Measurements from ENCODE around the gene BAIAP2L1.
"Not testable (repeated sequence)": the region's sequence is repeated elsewhere in the genome, so short reads cannot be mapped to it uniquely, and the experiment has no call there.

Gene BAIAP2L1

DNA sequence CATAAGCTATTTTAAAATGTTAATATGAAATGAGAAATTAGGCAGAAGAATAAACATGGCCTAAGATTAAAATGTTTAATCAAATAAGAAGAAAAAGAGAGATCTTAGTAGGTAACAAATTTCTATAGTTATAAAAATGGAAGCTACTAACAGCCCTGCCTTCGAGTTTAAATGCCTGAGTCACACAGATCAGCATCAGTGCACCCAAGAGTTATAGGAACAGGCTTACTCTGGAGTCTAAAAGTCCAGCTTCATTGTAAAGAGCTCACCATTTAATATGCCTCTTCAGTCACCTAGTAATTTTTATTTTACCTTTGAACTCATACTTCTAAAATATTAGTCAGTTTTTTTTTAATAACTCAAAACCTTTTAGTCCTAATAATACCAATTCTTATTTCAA is 66.8 kb downstream of the BAIAP2L1 start:
- Mint-ChIP-seq H3K36me3 (peaks cover 2 to 11% of the 10 kb centered on the region in 2 donors), H3K27ac (no peak overlapping the region), H3K4me1 (no peaks in the 10 kb centered on the region), H3K4me3 (no peak overlapping the region), H3K27me3 (peaks cover 16 to 17% of the 10 kb centered on the region in 2 donors), H3K9me3 (peaks cover 7 to 13% of the 10 kb centered on the region in 2 donors)
- no peak for ATAC-seq (replicated peaks)
- DNase-seq: no peak

GRCh38 chr7:98330926-98331529 is 69.9 kb downstream of the BAIAP2L1 start:
- peaks cover 4 to 8% of the 10 kb centered on the region in 2 donors for H3K9me3 Mint-ChIP-seq
- DNase-seq (no peak), ATAC-seq (replicated peaks) (no peak)
- H3K27ac Mint-ChIP-seq: no peak overlapping the region
- H3K4me3 Mint-ChIP-seq: no peak overlapping the region
- H3K27me3 Mint-ChIP-seq: peaks cover 22 to 32% of the 10 kb centered on the region in 2 donors
- peaks cover 2 to 8% of the 10 kb centered on the region in 2 donors for H3K36me3 Mint-ChIP-seq
- H3K4me1 Mint-ChIP-seq: no peaks in the 10 kb centered on the region

GRCh38 chr7:98329791-98330373 is 71.0 kb downstream of the BAIAP2L1 start:
- Mint-ChIP-seq H3K36me3 (peaks cover 2 to 8% of the 10 kb centered on the region in 2 donors), H3K27me3 (peaks cover 14 to 27% of the 10 kb centered on the region in 2 donors), H3K4me3 (no peak overlapping the region), H3K4me1 (no peaks in the 10 kb centered on the region), H3K27ac (no peak overlapping the region), H3K9me3 (peaks cover 4 to 8% of the 10 kb centered on the region in 2 donors)
- no peak for DNase-seq
- no peak for ATAC-seq (replicated peaks)

GRCh38 chr7:98329100-98329790 is 71.6 kb downstream of the BAIAP2L1 start:
- Mint-ChIP-seq H3K27me3 (peaks cover 14 to 27% of the 10 kb centered on the region in 2 donors), H3K27ac (no peak overlapping the region)
- no peak for ATAC-seq (replicated peaks)

DNA sequence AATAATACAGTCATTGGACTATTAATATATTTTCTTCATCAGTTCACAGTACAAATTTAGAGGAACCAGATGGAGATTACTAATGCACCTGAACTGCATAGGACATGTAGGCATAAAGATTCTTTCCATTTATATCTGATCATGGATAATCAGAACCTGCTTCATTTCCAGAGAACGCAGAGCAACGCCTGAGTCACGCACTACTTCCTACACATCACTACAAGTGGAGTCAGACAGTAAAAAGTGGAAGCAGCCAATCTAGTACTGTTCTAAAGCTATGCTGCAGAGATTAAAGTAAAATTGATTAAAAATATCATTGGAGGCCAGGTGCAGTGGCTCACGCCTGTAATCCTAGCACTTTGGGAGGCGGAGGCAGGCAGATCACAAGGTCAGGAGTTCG is 76.1 kb downstream of the BAIAP2L1 start:
- DNase-seq (no peak), ATAC-seq (replicated peaks) (no peak)
- Mint-ChIP-seq H3K4me3 (no peak overlapping the region), H3K9me3 (no peaks in the 10 kb centered on the region), H3K27ac (no peak overlapping the region), H3K36me3 (peaks cover 0 to 2% of the 10 kb centered on the region in 2 donors), H3K4me1 (no peaks in the 10 kb centered on the region), H3K27me3 (peaks cover 22 to 58% of the 10 kb centered on the region in 2 donors)

More at GRCh38 chr7:98329100-98329790, 71.6 kb downstream of the BAIAP2L1 start:
- peaks cover 2 to 8% of the 10 kb centered on the region in 2 donors for H3K36me3 Mint-ChIP-seq
- H3K9me3 Mint-ChIP-seq: peaks cover 4 to 8% of the 10 kb centered on the region in 2 donors
- DNase-seq: no peak
- no peaks in the 10 kb centered on the region for H3K4me1 Mint-ChIP-seq
- H3K4me3 Mint-ChIP-seq: no peak overlapping the region

GRCh38 chr7:98323597-98324322 is 77.1 kb downstream of the BAIAP2L1 start:
- H3K9me3 Mint-ChIP-seq: no peaks in the 10 kb centered on the region
- DNase-seq (no peak), ATAC-seq (replicated peaks) (no peak)
- peaks cover 0 to 2% of the 10 kb centered on the region in 2 donors for H3K36me3 Mint-ChIP-seq
- peaks cover 19 to 48% of the 10 kb centered on the region in 2 donors for H3K27me3 Mint-ChIP-seq
- H3K4me3 Mint-ChIP-seq: no peak overlapping the region
- H3K4me1 Mint-ChIP-seq: no peaks in the 10 kb centered on the region
- no peak overlapping the region for H3K27ac Mint-ChIP-seq

GRCh38 chr7:98322331-98323270 is 78.3 kb downstream of the BAIAP2L1 start:
- H3K27me3 Mint-ChIP-seq: peaks cover 23 to 53% of the 10 kb centered on the region in 2 donors
- DNase-seq (no peak), ATAC-seq (replicated peaks) (no peak)
- H3K4me3 Mint-ChIP-seq: no peak overlapping the region
- no peaks in the 10 kb centered on the region for H3K9me3 Mint-ChIP-seq
- H3K36me3 Mint-ChIP-seq: peaks cover 5 to 6% of the 10 kb centered on the region in 2 donors
- H3K27ac Mint-ChIP-seq: peak overlapping the region; percentile 39
- peaks cover under 1 to 3% of the 10 kb centered on the region in 2 donors for H3K4me1 Mint-ChIP-seq

- Mint-ChIP-seq H3K36me3 (peaks cover 12 to 18% of the 10 kb centered on the region in 2 donors), H3K9me3 (peaks cover 0 to 2% of the 10 kb centered on the region in 2 donors), H3K4me3 (no peak overlapping the region), H3K27ac (no peak overlapping the region), H3K27me3 (peaks cover 35 to 59% of the 10 kb centered on the region in 2 donors), H3K4me1 (peaks cover 4 to 13% of the 10 kb centered on the region in 2 donors)
- no peak for ATAC-seq (replicated peaks)
- no peak for DNase-seq
These were observed 79.6 kb downstream of the BAIAP2L1 start for GRCh38 chr7:98321301-98321700.

DNA sequence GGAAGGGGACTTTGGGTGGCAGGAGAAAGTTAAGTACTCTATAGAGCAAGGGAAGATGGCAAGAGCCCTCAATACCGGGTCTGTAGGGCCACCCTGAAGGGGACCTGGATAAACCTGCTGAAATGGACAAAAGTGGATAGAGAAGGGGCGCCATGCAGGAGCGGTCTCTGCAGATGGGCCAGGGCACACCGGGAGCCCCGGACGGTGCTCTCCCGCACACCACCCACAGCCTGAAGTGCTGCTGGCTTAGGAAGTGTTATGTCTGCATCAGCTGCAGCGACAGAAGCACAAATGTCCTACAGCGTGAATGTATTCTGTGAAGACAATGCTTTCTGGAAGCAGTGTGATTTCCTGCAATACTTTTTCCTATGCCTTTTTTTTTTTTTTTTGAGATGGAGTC is 81.7 kb downstream of the BAIAP2L1 start:
- DNase-seq (no peak), ATAC-seq (replicated peaks) (no peak)
- H3K36me3 Mint-ChIP-seq: peaks cover 15 to 27% of the 10 kb centered on the region in 2 donors
- peaks cover 0 to 6% of the 10 kb centered on the region in 2 donors for H3K9me3 Mint-ChIP-seq
- no peak overlapping the region for H3K4me3 Mint-ChIP-seq
- peaks cover 41 to 62% of the 10 kb centered on the region in 2 donors for H3K27me3 Mint-ChIP-seq
- peaks cover 14 to 32% of the 10 kb centered on the region in 2 donors for H3K4me1 Mint-ChIP-seq
- H3K27ac Mint-ChIP-seq: no peak overlapping the region

DNA sequence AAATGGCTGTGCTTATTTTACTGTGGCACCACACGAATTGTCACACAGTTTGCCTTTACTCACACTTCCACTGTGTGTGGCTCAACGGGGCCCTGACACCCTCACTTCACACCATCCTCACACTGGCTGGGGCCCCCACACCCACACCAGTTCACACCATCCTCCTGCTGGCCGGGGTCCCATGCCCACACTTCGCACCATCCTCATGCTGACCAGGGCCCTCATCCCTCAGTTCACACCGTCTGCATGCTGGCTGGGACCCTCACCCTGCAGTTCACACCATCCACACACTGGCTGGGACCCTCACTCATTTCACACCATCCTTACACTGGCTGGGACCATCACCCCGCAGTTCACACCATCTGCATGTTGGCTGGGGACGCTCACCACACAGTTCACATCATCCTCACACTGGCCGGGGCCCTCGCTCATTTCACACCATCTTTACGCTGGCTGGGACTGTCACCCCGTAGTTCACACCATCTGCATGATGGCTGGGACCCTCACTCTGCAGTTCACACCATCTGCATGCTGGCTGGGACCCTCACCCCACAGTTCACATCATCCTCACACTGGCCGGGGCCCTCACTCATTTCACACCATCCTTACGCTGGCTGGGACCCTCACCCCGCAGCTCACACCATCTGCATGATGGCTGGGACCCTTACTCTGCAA is 83.4 kb downstream of the BAIAP2L1 start:
- ATAC-seq (replicated peaks) (no peak), DNase-seq (no peak)
- H3K27me3 Mint-ChIP-seq: peaks cover 33 to 48% of the 10 kb centered on the region in 2 donors
- no peak overlapping the region for H3K27ac Mint-ChIP-seq
- H3K36me3 Mint-ChIP-seq: peaks cover 14 to 27% of the 10 kb centered on the region in 2 donors
- no peak overlapping the region for H3K4me3 Mint-ChIP-seq
- peaks cover 0 to 6% of the 10 kb centered on the region in 2 donors for H3K9me3 Mint-ChIP-seq
- H3K4me1 Mint-ChIP-seq: peaks cover 14 to 40% of the 10 kb centered on the region in 2 donors

DNA sequence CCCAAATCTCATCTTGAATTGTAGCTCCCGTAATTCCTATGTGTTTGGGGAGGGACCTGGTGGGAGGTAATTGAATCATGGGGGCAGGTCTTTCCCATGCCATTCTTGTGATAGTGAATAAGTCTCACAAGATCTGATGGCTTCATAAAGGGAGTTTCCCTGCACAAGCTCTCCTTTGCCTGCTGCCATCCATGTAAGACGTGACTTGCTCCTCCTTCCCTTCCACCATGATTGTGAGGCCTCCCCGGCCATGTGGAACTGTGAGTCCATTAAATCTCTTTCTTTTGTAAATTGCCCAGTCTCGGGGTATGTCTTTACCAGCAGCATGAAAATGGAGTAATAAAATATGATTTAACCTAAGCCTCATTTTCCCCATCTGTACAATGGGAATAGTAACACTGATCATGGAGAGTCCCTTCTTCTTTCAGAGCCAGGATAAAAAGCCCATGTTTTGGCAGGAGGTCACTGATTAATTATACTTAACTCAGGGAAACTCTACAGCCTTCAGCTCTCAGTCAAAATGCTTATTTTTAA is 84.8 kb downstream of the BAIAP2L1 start:
- not testable (repeated sequence) for H3K9me3 Mint-ChIP-seq, DNase-seq, H3K27ac Mint-ChIP-seq

DNA sequence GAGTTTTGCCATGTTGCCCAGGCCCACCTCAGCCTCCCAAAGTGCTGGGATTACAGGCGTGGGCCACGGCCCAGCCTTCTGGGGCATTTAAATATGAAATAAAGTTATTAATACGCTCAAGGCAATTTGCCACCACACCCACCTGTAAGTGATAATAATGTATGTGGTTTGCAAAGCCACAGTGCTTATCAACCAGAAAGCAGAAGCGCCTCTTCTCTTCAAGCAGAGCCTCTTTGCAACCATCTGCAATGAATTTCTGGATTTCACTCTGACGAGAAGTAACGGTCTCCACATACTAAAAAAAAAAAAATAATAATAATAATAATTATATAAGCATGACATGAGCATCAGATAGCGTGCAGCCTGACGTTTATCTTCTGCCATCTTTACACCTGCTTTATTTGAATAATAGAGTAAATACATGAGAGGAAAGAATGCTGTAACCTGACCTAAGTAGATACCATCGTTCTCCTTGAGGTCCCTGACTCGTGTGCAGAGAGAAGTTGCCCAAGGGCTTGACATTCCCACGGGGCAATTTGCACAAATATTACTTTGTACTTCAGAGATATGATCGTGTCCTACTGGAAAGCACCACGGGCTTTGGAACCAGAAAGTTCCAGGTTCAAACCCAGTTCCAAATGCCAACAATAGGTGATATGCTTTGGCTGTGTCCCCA is 85.4 kb downstream of the BAIAP2L1 start:
- peak; percentile 21 for DNase-seq
- Mint-ChIP-seq H3K27ac (no peak overlapping the region), H3K27me3 (peaks cover 25 to 42% of the 10 kb centered on the region in 2 donors), H3K4me3 (no peak overlapping the region), H3K4me1 (peaks cover 14 to 40% of the 10 kb centered on the region in 2 donors), H3K9me3 (peaks cover 0 to 6% of the 10 kb centered on the region in 2 donors), H3K36me3 (peaks cover 19 to 31% of the 10 kb centered on the region in 2 donors)
- peak; percentile 85 to 87 for ATAC-seq (replicated peaks)

More for the DNA sequence above, 84.8 kb downstream of the BAIAP2L1 start:
- Mint-ChIP-seq H3K36me3 (peaks cover 19 to 31% of the 10 kb centered on the region in 2 donors), H3K27me3 (peaks cover 25 to 48% of the 10 kb centered on the region in 2 donors), H3K4me1 (peaks cover 14 to 40% of the 10 kb centered on the region in 2 donors)
- not testable (repeated sequence) for ATAC-seq (replicated peaks); H3K4me3 Mint-ChIP-seq

All from stimulated activated naive B cell treated with anti-CD40 and anti-IgM and Interleukin-4, amounts not matched to agents 10 μg/mL and 1 μg/mL and 100 μg/mL, for 72 hours (primary cell).